ENCODE results near the gene TMEM181.

GRCh38 chr6:158597565-158597964 is 37.7 kb downstream of the TMEM181 start:
- TF ChIP-seq, protein P1, sequence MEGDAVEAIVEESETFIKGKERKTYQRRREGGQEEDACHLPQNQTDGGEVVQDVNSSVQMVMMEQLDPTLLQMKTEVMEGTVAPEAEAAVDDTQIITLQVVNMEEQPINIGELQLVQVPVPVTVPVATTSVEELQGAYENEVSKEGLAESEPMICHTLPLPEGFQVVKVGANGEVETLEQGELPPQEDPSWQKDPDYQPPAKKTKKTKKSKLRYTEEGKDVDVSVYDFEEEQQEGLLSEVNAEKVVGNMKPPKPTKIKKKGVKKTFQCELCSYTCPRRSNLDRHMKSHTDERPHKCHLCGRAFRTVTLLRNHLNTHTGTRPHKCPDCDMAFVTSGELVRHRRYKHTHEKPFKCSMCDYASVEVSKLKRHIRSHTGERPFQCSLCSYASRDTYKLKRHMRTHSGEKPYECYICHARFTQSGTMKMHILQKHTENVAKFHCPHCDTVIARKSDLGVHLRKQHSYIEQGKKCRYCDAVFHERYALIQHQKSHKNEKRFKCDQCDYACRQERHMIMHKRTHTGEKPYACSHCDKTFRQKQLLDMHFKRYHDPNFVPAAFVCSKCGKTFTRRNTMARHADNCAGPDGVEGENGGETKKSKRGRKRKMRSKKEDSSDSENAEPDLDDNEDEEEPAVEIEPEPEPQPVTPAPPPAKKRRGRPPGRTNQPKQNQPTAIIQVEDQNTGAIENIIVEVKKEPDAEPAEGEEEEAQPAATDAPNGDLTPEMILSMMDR (IDR thresholded peaks at IDR 0.05; ENCODE audit: low read length) = no peak
- TF ChIP-seq EZH2phosphoT487 (IDR thresholded peaks at IDR 0.05; ENCODE audit: low read length) (no peak), EZH2 (optimal IDR thresholded peaks at IDR 0.05; ENCODE audit: low read depth, low read length) (no peak)

All from MM.1S (cell line).